ENCODE results near the gene CLEC20A.

Gene CLEC20A

DNA sequence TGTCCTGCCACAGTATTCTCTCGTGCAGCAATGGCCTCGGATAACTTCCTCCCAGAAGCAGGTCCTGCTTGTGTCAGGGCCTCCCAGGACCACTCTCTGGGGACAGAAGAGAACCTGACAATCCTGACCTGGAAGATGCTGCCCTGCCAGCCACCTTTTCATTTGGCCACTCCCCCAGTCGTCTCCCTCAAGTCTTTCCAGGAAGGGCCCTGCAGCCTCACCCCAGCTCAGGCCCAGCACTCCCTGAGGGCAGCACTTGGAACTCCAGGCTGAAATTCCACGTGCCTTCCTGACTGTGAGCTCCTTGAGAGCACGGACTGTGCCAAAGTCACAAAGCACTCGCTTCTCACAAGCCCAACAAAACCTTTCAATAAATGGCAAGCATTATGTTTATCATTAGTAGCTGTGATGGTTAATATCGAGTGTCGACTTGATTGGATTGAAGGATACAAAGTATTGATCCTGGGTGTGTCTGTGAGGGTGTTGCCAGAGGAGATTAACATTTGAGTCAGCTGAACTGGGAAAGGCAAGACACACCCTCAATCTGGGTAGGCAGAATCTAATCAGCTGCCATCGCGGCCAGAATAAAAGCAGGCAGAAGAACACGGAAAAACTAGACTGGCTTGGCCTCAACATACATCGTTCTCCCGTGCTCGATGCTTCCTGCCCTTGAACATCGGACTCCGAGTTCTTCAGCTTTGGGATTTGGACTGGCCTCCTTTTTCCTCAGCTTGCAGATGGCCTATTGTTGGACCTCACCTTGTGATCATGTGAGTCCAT lies 2.3 kb upstream of the CLEC20A start:
- DNase-seq: no peak

DNA sequence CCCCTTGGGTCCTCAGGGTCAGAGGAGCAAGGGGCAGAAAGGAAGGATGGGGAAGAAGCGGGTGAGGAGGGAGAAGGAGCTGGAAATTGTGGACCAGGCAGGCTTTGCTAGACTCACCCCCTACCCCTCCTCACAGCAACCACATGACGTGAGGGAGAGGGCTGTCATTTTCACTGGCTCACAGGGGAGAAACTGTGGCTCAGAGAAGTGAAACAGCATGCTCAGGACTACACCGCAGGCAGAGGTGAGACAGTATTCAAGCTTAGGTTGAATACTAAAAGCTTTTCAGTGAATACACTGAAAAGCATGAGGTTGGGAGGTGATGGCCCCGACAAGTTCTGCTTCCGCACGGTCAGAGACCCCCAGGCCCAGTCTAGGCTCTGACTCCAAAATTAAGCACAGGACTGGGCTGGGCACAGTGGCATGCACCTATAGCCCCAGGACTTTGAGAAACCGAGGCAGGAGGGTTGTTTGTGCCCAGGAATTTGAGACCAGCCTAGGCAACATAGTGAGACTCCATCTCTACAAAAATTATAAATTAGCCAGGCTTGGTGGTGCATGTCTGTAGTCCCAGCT lies 1.2 kb upstream of the CLEC20A start:
- DNase-seq: no peak

DNA sequence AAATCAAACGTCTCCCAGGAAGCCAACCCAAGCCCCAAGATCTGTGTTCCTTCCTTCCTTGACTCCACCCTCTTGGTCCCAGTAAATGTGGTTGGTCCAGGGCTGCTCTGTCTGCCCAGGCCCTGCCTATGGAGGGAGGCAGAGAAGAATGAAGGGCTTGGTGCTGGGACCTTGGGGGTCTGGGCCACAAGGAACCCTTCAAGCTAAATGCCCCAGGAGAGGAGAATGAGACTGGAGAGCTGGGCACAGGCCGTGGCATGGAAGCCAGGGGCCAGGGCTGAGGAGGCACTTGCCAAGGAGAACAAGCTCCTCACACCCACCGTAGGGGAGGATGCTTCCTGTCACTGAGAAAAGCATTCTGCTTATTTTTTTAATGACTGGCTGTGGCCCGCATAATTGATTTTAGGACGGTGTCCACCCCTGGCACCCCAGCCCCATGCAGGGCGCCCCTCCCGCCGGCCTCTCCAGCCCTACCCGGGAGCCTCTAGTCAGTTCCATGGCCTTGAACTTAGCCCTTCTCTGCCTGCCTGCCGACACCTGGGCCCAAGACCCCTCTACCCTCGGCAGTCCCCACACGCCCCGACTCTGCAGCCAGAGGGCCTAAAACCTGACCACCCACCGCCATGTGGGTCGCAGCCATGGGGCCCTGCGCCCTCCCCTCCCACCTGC lies 889 bp downstream of the CLEC20A start:
- DNase-seq: no peak

DNA sequence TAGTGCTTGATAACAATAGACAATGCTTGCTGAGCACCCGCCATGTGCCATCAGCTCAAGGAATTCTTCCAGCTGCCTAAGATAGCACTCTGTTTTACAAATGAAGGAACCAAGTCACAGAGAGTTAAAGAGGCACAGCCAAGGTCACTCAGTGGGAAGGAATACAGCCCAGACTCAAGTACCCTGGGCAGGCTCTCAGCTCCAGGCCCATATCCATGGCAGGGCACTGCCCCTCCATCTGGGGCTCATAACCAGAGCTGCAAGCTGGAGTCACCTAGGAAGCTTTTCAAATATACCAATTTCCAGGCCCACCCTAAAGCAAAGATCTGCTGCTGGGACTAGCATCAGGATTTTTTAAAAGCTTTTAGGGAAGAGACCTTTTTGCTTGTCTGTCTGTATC lies 1.6 kb downstream of the CLEC20A start:
- DNase-seq: no peak

DNA sequence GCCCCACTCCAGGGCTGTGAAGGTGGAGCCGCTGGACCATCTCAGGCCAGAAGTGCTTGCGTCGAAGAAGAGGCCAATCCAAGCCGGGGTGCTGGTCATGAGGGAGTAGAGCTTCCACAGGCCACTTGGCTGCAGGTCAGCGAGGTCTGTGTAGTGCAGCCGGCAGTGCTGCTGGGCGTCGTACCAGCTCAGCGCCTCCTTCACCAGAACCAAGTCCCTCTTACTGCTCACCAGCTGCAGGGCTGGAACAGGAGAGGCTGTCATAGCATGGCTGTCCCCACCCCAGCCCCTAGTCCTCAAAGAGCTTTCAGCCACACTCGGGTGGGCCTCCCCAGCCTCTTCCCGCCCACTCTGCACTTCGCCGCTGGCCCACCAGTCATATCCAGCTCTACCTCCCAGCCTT lies 2.2 kb downstream of the CLEC20A start:
- no peak for DNase-seq

DNA sequence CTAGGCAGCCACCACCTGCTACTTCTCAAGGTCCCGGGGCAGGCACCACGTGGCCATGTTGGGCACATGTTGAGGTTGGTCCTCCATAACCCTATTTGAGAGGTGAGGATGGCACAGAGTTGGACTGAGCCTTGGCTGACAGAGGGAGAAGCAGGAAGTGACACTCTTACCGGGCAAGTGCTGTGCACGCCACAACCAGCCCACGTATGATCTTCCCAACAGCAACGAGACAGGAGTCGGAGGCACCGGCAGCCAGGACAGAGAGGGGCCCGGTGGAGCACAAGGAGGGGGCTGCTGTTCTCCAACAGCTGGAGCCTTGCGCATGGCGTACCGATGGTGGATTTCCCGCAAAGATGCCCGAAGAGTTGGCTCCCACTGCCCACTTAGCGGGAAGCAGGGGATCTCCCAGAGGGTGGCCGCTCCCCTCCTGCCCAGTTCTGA lies 3.4 kb downstream of the CLEC20A start:
- DNase-seq: no peak

DNA sequence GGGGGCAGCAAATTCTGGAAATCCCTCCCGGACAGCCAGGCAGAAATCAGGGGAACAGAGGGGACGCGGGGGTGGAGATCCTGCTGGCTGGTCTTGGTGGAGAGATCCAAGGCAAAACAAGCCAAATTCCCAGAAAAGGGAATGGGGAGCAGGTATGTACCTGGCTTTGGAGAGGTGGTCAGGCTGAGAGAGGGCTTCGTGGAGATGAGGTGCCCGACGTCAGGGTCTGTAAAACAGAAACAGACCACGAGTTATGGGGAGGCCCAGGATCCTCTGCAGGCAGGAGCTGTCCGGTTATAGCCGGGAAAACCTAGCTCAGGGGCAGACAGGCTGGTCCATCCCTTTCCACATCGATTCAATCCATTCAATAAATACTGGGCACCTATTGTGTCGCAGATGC lies 4.4 kb downstream of the CLEC20A start:
- no peak for DNase-seq

DNA sequence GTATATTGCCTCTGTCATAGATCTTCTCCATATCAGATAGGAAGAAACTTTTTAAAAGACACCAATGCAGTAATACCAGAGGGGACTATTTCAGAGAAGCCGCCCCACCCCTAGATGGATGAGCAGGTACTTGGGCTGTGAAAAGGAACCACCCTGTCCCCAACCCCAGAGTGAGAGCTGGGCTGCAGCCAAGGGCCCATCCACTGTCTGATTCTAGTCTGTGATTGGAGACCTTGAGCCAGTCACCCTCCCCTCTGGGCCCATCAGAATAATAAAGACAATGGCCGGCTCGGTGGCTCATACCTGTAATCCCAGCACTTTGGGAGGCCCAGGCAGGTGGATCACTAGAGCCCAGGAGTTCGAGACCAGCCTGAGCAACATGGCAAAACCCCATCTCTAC lies 5.0 kb downstream of the CLEC20A start:
- no peak for DNase-seq

DNA sequence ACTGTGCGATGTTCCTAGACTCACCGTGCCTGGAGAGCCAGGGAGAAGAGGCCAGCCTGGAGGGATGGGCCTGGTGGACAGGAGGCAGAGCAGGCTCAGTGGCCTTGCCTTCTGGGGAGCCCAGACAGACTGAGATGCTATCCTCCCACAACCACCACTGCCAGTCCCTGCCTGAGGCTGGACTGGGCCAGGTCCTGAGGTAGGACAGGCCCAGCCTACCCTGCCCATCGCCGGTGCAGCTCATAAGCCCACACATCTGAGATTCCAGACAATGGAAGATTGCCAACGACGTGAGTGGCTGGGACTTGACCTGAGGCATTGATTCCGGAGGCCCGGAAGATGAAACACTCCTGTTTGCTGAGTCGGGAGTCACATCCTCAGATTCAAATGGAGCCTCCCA lies 5.8 kb downstream of the CLEC20A start:
- no peak for DNase-seq

DNA sequence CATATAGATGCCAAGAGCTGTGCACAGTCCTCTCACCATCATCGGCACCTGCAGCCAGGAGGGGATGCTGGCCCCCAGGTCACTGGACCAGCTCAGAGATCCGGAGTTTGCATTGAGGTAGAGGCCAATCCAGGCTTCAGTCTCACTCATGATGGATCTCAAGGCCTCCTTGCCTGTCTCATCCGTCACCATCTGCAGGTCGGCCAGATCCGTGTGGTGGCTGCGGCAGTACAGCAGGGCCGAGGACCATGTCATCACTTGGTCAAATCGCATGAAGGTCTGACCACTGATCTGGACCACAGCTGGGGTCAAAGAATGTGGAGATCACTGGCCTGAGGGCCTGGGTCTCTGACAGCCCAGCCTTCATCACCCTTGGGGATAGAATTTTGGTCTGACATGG lies 6.6 kb downstream of the CLEC20A start:
- DNase-seq: no peak

DNA sequence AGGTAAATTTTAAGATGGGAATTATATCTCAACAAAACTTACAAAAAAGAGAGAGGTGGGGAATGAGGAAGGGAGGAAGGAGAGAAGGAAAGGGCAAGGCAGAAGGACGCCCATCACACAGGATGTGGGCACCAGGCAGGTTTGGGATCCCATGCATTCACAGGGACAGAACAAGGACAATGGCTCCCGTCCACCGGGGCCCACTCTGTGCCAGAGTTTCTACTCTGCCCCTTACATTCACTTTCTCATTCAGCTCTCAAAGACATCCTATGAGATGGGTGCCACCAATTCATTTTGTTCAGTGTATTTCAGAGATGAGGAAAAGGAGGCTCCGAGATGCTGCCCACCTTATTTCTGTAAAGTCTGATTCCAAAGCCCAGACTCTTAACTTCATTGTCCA lies 7.4 kb downstream of the CLEC20A start:
- DNase-seq: no peak

DNA sequence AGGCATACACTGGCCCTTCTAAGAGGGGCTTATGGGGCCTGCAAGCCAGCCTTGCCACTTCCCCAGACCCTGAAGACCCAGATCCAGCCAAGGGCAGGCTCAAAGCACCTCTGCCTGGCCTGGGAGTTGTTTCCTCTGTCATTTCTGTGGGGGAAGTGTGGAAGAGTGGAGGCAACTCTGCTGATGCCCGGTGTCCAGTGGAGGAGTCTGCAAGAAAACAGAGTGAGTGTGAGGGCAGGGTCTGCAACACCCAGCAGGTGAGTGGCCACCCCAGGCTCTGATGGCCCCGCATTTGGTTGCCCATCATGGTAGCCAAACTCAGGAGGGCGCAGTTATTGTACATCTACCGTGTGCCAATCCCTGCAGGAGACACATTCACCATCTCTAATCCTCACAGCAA lies 8.4 kb downstream of the CLEC20A start:
- DNase-seq: no peak

DNA sequence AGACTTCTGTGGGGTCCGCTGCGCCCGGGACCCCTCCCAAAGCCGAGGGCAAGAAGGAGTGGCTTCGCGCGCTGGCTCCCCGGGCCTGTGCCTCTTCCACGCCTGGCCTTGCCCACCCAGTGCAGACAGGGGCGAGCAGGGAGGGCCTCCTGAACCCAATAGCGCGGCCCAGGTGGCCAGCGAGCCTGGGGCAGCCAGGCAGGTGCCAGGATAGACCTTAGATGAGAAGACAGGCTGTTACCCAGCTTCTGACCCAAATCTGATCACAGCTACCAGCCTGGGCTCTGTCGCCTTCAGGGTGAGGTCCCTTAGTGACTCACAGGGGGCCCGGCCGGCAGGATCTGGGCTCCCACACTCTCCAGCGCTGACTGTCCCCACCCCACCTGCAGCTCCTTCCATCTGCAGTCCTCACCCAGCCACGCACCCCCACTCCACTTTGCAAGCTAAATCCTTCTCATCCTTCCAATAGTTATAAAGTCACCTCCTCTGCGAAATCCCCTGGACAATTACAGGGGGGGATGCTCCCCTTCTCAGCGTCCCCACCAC lies 9.6 kb downstream of the CLEC20A start:
- no peak for DNase-seq

DNA sequence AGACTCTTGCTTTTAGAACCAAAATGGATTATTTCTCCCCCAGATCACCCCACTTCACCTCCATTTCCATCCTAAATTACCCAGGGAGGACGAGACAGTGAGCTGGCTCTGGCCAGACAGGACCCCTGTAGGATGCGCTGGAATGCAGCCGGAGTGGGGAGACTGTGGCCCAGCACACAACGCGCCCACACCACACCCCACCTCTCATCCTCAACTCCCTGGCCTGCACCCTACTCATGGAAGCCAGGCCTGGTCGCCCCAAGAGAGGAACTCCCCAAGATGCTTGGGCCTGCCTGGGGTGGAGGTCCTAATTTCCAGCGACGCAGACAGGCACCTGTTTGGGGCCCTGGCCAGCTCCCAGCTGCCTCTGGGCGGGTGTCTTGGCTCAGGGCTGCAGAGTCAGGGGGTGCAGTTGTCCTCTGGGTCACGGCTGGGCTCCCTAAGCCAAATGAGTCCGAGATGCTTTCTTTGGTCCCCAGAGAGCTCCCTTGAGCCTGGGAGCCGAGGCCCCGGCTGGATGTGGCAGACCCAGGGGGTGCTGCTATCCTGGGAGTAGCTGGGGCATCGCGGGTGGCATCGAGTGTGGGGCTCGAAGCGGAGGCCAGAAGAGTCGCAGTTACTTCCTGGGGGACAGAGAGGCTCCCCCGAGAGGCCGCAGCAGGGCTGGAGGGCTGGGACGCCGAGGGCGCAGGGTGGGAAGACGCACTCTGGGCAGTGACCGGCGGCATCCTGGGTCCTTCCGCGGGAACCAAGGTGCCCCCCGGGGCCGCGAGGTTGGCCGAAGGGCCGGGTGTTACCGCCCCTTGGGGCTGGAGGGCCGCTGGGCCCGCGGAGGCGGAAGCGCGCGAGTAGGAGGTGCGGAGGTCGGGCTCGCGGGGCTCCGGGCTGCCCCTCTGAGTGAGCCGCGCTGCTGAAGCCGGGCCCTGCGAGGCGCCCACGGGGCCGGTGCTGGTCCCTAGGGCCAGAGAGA lies 10.4 kb downstream of the CLEC20A start:
- no peak for DNase-seq

DNA sequence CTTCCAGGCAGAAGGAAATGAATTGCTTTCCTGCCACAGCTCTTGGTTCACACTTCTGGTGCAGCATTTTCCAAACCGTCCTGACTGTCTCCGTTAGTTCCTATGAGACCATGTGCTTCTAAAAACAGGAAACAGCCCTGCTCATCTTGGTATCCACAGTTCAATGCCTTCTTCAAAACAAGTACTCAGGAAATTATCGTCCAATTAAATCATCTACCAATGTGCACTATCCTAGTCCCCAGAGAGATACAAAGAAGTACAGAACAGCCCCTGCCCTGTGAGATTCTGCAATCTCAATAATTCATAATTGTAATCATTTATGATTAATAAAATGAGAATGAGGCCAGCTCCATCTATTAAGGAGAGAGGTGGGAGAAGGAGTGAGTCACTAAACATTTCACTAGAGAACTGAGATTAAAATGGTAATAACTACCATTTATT lies 11.2 kb downstream of the CLEC20A start:
- no peak for DNase-seq

DNA sequence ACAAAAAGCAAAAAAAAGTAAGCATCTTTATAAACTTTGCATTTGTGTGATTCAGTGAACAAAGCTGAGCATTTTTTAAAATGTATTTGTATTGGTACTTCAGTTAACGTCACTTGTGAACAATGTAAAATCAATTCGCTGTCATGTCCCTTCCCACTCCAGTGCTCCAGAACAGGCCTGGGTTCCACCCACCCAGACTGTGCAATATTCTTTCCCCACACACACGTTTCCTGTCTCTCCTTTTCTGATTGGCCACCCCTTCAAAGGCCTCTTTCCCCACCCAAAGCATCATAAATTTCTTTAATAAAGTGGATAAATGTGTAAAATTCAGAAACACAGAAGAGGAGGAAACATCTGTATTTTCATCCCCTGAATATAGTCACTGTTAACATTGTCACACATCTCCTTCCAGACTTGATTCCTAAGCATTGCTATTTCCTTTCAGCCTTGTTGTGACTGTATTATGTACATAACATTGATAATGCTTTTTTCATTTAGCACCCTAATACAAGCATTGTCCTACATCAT lies 12.0 kb downstream of the CLEC20A start:
- DNase-seq: no peak

DNA sequence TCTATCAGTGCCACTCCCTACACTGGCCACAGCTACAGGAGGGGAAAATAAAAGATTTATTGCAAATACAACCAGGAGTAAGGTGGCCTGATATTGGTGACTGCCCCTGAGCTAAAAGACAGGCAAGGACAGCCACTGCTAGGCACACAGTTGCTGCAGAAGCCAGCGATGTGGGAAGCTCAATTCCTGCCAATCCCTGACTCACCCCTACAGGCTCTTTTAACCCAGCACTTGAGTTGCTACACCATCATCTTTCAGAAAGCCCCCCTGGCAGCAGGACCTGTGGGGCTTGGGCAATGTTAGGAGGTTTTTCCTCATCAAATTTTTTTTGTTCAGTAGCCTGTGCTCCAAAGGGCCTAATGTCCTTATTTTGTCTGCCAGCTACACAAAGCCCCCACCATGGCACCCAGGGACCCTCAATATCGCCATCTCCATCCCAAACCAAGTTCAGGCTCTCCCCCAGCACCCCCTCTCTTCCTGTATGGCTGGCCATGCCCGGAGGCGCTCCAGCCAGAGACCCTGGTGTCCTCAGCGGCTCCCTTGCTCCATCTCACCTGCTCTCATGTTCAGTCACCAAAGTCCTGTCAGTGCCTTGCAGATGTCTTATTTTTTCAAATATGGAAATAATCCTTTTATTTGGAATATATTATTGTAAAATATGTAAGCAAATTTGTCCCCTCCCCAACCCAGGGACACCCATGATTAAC lies 13.4 kb downstream of the CLEC20A start:
- no peak for DNase-seq

DNA sequence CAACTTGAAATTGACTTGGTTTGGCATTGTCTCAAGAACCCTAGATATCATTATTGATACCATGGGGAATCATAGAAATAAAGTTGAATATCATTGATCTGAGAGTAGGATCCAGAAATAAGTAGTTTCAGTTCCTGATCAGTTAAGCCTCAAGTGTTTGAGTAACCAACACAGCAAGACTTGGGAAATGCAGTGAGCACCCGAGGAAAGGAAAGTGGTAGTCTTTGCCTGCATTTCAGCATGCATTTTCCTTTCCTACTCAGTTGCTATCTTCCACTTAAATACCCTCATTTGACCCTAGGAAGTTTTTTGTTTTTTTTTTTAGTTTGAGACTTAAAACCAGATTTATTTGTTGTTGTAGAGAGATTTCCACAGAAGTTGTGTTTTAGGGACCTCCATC lies 18.9 kb downstream of the CLEC20A start:
- DNase-seq: no peak

DNA sequence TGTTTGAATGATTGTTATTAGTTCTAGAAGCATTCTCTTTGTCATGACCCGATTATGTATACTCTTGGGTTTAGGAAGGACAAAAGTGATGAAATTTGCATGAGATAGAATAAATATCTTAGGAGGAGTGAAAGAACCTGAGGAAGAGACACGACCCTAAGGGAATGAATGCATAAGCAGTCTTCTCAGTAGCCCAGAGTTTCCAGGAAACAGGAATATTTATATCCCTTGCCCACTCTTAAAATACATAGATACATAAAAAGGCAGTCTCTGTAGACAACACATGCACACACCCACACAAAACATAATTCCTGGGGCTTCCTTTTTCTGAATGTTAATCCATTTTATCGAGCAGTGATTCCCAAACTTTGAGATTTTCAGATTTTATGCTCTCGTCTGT lies 19.4 kb downstream of the CLEC20A start:
- no peak for DNase-seq

DNA sequence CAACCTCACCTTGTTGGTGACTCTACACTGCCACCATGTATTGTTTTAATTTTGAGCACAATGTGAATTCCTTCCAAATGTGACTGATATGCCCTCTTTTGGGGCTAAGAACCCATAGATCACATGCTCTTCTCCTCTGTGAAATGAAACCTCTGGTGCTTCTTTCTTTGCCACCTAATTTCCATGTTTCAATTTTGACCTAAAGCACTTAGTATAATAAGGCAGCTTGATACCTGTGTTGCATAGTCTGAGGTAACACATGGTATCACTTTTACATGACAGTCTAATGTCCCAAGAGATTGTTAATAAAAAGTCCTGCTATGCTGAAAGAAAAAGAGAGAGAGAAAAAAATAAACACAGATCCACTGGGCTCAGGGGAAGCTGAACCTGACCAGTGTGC lies 24.2 kb downstream of the CLEC20A start:
- DNase-seq: no peak

DNA sequence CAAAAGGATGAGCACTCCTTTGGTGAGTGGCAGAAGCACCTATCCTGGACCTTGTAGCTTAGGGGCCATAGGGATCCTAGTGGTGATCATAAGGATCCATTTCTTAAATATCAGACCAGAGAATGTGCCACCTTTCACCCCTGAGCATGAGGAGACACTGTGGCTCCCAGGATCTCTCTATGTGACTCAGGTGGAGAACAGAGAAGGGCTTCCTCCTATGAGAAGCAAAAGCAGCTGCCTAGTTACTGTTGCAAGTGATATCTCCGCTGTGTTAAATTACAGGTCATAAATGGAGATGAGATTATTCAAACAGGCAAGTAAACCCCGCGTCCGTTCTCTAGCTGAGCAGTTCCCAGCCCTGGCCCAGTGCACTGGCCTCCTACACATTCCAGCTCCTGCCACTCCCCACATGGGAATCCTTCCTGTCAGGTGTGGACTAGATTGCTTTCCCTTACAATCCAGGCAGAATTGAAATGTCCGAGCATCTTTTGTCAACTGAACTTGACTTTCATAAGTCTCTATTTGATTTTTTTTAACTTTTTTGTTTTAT lies 26.3 kb downstream of the CLEC20A start:
- no peak for DNase-seq

DNA sequence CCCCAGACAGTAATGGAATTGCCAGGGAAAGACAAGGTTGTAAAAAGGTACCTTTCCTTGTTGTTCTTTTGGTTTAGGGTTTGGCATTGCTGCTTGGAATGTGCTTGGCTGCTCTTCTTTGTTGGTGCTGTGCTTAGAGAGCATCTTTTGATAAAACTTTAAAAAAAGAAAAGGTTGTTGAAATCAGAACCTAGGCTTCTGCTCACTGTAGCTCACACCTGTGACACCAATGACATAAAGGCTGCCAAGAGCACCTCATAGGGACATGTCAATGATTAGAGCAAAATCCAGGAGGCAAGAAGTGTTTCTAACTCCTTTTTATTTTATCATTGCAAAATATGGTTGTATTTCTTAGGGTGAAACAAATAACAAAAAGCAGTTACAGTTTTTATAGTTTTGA lies 28.9 kb downstream of the CLEC20A start:
- DNase-seq: no peak
